ENCODE measurements around the gene ENPP6. TPM values are rescaled to one million over a fixed set of nuclear protein-coding genes. Genes with fewer than 3 reads are reported as not detected.

The ENPP6 gene
- total RNA-seq, 6 experiments from 2014 or later, result not detected

DNA sequence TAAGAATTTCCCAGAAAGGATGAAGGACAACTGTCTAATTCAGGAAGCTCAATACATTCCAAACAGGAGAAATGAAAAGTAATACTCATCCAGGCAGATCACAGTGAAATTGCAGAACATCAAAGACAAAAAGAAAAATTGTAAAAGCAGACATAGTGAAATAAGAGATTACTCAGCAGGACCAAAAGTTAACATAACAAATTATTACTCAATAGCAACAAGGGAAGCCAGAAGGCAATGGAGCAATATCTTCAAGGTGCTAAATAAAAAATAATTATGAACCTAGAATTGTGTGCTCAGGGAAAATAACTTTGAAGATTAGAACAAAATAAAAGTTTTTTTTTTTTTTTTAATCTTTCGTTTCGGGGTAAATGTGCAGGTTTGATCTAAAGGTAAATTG, 30.5 kb upstream of the ENPP6 start:
- H3K9me3 Mint-ChIP-seq, result no peaks in the 10 kb centered on the region
- TF ChIP-seq, protein P1, sequence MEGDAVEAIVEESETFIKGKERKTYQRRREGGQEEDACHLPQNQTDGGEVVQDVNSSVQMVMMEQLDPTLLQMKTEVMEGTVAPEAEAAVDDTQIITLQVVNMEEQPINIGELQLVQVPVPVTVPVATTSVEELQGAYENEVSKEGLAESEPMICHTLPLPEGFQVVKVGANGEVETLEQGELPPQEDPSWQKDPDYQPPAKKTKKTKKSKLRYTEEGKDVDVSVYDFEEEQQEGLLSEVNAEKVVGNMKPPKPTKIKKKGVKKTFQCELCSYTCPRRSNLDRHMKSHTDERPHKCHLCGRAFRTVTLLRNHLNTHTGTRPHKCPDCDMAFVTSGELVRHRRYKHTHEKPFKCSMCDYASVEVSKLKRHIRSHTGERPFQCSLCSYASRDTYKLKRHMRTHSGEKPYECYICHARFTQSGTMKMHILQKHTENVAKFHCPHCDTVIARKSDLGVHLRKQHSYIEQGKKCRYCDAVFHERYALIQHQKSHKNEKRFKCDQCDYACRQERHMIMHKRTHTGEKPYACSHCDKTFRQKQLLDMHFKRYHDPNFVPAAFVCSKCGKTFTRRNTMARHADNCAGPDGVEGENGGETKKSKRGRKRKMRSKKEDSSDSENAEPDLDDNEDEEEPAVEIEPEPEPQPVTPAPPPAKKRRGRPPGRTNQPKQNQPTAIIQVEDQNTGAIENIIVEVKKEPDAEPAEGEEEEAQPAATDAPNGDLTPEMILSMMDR (IDR thresholded peaks at IDR 0.05), result no peak
- no peak for DNase-seq
- H3K27me3 Mint-ChIP-seq (ENCODE audit: insufficient read depth), result peaks cover 8% of the 10 kb centered on the region
- no peaks in the 10 kb centered on the region for H3K4me1 Mint-ChIP-seq (ENCODE audit: low read depth)
- no peak overlapping the region for H3K4me3 Mint-ChIP-seq
- no peaks in the 10 kb centered on the region for H3K36me3 Mint-ChIP-seq (ENCODE audit: low read depth)
- no peak overlapping the region for H3K27ac Mint-ChIP-seq

DNA sequence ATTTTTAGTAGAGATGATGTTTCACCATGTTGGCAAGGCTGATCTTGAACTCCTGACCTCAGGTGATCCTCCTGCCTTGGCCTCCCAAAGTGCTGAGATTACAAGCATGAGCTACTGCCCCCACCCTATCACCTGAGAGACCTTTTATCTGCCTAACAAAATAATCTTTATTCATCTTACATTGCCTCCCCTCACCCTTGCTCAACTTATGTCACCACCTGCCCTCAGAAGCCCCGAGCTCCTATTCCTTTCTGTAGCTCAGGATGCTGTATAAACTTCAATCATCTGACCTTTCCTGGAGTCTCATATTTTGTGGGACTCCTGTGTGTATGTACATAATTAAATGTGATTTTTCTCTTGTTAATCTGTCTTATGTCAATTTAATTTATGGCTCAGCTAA, 29.7 kb upstream of the ENPP6 start:
- Mint-ChIP-seq H3K9me3 (no peaks in the 10 kb centered on the region), H3K36me3 (ENCODE audit: low read depth) (no peaks in the 10 kb centered on the region), H3K4me3 (no peak overlapping the region), H3K27ac (no peak overlapping the region), H3K27me3 (ENCODE audit: insufficient read depth) (peaks cover 9% of the 10 kb centered on the region), H3K4me1 (ENCODE audit: low read depth) (no peaks in the 10 kb centered on the region)
- TF ChIP-seq, protein P1 (IDR thresholded peaks at IDR 0.05), result no peak
- no peak for DNase-seq

DNA sequence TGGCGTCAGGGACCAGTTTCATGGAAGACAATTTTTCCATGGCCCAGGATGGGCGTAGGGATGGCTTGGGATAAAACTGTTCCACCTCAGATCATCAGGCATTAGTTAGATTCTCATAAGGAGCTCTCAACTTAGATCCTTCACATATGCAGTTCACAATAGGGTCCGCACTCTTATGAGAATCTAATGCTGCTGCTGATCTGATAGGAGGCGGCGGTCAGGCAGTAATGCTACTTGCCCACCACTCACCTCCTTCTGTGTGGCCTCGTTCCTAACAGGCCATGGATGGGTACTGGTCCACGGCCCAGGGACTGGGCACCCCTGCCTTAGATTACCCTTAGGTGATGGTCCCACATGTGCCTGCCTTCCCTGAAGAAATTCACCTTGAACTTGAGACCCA, 28.8 kb upstream of the ENPP6 start:
- H3K27ac Mint-ChIP-seq, result no peak overlapping the region
- H3K9me3 Mint-ChIP-seq, result no peaks in the 10 kb centered on the region
- H3K36me3 Mint-ChIP-seq (ENCODE audit: low read depth), result no peaks in the 10 kb centered on the region
- H3K4me1 Mint-ChIP-seq (ENCODE audit: low read depth), result no peaks in the 10 kb centered on the region
- H3K27me3 Mint-ChIP-seq (ENCODE audit: insufficient read depth), result peaks cover 9% of the 10 kb centered on the region
- DNase-seq, result no peak
- no peak overlapping the region for H3K4me3 Mint-ChIP-seq
- TF ChIP-seq, protein P1 (IDR thresholded peaks at IDR 0.05), result no peak

DNA sequence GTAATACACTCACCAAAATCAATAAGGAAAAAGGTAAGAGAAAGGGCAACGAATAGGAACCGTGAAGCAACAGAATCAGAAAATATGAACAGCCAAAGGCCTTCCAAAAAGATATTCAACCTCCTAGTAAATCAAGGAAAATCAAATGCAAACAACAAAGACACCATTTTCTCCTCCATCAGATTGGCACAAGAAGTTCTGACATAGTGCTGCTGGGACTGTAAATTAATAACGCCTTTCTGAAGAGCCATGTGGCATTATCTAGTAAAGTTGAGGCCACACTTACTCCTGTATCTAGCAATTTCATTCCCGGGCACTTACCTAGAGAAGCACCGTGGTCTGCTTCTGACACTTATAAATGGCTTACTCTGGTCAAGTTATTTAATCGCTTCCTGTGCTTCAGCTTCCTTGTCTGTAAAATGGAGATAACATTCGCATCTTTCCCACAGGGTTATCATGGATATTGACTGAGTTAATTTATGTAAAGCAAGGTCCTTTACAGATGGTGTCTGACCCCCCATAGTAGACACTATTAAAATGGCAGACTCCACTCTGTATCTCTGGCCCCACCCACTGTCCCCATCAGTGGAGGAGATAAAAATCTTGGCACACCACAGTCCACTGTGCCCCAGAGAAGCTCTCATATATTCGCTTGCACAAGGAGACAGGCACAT, 20.5 kb upstream of the ENPP6 start:
- H3K27ac Mint-ChIP-seq, result no peak overlapping the region
- H3K36me3 Mint-ChIP-seq (ENCODE audit: low read depth), result no peaks in the 10 kb centered on the region
- H3K27me3 Mint-ChIP-seq (ENCODE audit: insufficient read depth), result peaks cover under 1% of the 10 kb centered on the region; the same call in 1 of the 2 replicates
- no peak overlapping the region for H3K4me3 Mint-ChIP-seq
- TF ChIP-seq, protein P1 (IDR thresholded peaks at IDR 0.05), result no peak
- H3K4me1 Mint-ChIP-seq (ENCODE audit: low read depth), result no peaks in the 10 kb centered on the region
- no peak for DNase-seq
- H3K9me3 Mint-ChIP-seq, result no peaks in the 10 kb centered on the region

DNA sequence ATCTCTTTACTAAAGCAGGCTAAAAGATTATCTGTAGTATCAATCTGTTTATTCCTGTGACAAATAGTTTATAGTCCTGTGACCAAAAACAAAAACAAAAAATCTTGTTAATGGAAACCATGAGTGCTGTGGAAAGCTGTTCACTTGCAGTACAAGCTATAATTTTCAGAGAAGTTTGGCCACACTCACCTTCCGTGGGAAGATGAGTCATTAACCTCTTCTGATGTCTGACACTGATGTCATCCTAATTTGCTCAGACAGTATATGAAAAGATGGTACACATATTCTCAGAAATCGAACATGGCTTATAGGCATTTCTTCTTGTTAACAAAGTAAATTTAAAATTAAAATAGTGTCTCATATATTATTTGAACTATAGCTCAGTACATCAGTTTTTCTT, 19.9 kb upstream of the ENPP6 start:
- Mint-ChIP-seq H3K4me3 (no peak overlapping the region), H3K36me3 (ENCODE audit: low read depth) (no peaks in the 10 kb centered on the region), H3K4me1 (ENCODE audit: low read depth) (no peaks in the 10 kb centered on the region), H3K27ac (no peak overlapping the region), H3K9me3 (no peaks in the 10 kb centered on the region), H3K27me3 (ENCODE audit: insufficient read depth) (no peaks in the 10 kb centered on the region)
- TF ChIP-seq, protein P1 (IDR thresholded peaks at IDR 0.05), result no peak
- DNase-seq, result no peak
